Measurements from ENCODE around the gene CDK5RAP3.
"Not testable (repeated sequence)": the region's sequence is repeated elsewhere in the genome, so short reads cannot be mapped to it uniquely, and the experiment has no call there.

Gene CDK5RAP3

DNA sequence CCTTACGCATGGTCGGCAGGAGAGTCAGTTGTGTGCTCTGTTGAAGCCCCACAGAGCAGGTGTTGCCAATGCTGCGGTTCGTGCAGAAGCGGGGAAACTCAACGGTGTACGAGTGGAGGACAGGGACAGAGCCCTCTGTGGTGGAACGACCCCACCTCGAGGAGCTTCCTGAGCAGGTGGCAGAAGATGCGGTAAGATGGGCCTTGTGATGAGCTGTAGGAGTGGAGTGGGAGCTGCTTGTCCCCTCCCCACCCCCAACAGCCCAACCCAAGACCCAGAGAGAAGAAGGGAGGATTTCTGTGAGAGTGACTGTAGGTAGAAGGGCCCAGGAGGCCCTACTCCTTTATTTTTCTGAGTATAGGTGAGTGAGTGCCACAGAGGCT, 4.9 kb downstream of the CDK5RAP3 start:
- DNase-seq (ENCODE audit: low read depth): no peak

DNA sequence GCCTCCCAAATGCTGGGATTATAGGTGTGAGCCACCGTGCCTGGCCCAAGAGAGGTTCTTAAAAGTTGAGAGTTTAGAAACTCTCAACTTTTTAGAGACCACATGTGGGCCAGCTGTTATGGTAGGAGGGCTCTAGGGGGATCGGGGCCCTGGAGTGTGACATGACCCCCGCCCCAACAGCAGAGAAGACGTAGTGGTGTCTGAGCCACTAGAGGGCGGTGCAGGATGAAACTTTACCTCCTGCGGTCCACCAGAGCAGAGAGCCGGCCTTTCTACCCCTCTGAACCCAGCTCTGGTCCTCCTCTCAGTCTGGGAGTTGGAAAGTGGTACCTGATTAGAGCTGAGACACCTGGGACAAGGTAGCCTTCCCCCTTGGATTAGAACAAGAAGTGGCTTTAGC, 7.4 kb downstream of the CDK5RAP3 start:
- DNase-seq (ENCODE audit: low read depth): peak; percentile 13

DNA sequence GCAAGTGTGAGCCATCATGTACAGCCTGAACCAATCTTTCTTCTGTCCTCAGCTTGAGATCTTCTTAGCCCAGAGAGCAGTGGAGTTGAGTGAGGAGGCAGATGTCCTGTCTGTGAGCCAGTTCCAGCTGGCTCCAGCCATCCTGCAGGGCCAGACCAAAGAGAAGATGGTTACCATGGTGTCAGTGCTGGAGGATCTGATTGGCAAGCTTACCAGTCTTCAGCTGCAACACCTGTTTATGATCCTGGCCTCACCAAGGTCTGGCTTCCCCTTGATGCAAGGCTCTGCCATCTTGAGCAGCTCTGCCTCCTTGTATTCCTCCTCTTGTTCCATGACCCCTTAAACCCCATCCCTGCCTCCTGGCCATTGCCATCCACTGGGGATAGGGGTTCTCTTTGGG, 9.6 kb downstream of the CDK5RAP3 start:
- no peak for DNase-seq (ENCODE audit: low read depth)

DNA sequence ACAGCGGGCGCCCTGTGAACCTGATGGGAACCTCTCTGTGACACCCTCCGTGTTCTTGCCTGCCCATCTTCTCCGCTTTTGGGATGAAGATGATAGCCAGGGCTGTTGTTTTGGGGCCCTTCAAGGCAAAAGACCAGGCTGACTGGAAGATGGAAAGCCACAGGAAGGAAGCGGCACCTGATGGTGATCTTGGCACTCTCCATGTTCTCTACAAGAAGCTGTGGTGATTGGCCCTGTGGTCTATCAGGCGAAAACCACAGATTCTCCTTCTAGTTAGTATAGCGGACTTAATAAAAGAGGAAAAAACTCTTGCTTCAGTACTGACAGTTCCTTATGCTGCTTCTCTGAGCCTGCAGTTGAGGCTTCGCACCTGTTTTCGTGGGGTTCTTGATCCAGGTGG, 10.5 kb downstream of the CDK5RAP3 start:
- DNase-seq (ENCODE audit: low read depth): no peak

DNA sequence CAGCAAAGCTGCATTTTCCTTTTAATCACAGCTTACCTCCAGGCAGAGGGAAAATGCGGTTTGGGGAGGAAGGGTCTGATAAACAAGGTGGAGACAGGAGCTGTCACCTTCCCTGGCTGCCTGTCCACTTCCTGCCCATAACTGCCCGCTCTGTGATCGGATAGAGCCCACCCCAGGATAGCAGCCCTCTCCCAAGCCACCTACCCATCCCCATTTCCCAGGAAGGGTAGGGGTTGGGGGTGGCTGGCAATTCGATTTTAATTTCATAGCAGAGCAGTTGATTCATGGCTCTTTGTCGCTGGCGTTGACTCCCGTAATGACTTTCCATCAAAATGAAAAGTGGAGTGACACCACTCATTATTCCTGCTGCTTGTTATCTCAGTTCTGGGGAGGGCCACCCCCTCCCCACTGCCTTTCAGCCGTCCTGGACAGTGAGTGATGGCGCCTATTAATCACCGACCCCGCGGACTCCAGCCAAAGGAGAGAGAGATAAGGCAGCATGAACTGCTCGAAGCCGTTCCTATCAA, 11.2 kb downstream of the CDK5RAP3 start:
- no peak for DNase-seq (ENCODE audit: low read depth)

DNA sequence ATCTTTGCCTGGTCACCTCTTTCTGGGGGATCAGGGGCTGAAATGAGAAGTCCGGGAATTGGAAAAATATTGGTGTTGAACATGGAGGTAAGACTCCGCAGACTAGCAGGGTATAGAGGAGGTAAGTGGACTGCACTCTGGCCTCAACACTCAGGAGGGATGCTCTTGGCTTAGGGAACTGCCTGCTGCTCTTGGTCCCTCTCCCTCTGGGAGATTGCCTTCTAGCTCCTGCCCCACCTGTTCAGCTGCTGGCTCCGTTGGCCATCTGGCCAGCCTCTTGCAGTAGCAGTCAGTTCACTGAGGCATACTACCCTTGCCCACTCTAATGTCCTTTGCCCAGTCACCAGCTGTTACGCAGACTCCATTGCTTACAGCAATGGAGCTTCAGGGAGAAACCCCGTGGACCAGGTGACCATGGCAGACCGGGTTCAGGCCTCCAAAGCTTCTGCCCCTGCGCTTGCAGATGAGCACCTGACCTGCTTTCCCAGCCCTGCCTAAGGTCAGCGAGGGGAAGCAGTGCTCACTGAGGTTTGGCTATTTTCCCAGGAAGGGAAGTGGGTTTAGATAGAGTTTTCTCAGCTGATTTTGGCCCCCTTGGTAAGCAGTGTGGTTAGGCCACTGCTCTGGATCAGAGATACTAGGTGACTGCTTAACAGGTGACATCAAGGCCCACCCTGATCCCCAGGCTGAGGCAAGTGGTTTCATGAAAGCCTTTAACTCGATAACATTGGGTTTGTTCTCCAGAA, 11.9 kb downstream of the CDK5RAP3 start:
- DNase-seq (ENCODE audit: low read depth): no peak

DNA sequence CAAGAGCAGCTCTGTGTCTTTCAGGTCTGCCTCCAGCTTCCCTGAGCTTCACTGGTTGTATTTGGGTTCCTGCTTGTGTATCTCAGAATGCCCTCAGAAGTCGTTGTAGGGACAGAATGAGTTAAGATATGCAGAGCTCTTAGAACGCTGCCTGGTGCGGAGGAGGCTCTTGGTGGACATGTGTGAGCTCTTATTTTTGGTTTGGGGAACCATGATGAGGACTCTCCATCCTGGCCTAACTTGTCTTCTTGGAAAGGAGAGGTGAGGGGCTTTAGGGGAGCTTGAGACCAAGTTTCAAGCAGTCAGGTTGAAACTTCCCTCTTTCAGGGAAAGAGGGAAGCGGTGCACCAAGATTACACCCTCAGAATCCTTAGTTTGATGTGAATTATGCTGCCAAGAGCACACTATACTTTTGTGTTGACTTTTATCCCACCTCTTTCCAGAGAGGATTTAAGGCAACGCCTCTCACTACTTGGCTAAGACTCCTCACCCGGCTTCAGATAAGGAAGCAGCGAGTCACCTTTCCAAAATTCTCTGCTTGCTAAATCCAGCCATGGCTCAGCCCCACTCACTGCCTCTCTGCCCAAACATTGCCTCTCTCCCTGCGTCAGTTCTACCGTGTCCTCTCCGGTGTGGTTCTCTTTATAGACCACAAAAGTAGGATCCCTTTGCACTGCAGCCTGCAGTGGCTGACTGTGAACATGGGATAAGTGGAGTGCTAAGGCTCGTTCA, 12.7 kb downstream of the CDK5RAP3 start:
- DNase-seq (ENCODE audit: low read depth): no peak

DNA sequence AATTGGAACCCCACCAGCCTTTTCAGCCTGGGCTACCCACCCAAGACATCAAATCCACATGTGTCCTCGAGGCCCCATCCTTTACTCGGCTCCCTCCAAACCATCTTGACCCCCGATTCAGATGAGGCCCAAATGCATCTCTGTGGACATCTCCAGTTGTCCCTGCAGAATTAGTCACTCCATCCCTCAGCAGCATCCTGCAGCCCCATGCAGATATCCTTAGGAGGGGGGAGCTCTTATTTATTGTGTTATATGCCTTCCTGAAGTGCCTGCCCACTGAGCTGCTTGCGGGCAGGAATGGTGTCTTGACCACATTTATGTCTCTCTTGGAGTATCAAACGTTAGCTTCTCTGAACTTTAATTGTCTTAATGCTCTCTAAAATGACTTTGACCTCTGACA, 15.6 kb downstream of the CDK5RAP3 start:
- no peak for DNase-seq (ENCODE audit: low read depth)

DNA sequence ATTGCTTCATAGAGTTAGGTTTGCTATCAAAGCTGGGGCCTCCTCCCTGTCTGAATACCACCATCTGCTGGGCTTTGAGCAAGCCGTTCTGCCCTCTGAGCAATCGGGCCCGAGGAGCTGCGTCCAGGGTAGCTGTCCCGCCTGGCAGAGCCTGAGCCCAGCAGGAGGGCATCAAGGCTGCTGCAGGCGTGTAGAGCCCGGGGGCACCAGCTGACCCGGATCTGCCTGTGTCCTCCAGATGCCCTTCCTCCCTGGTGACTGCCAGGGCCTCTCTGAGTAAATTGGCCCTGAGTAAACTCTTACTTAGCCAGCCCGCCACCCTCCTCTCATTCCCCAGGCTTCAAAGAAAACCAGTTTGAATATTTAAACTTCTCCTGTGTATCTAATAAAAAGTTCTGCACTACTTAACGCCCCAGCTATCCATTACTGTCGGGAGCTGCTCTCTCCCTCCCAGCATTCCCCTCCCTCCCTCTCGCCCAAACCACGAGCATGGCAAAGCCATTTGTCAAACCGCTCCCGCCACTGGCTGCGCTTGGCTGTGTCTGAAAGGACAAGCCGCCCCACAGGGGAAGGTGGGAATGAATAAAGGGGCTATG, 16.4 kb downstream of the CDK5RAP3 start:
- DNase-seq (ENCODE audit: low read depth): no peak

DNA sequence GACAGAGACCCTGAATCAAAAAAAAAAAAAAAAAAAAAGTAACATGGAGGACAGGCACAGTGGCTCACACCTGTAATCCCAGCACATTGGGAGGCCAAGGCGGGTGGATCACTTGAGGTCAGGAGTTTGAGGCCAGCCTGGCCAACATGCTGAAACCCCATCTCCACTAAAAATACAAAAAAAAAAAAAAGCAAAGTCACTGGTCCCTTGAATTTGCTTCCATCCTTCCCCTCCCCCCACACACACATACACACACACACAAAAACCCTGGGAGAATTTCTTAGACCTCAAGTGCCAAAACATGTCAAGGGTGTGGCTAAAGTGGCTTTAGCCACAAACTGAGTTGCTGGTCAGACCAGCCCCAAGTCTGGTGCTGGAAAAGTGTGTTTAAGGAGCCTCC, 17.5 kb downstream of the CDK5RAP3 start:
- DNase-seq (ENCODE audit: low read depth): not testable (repeated sequence)

DNA sequence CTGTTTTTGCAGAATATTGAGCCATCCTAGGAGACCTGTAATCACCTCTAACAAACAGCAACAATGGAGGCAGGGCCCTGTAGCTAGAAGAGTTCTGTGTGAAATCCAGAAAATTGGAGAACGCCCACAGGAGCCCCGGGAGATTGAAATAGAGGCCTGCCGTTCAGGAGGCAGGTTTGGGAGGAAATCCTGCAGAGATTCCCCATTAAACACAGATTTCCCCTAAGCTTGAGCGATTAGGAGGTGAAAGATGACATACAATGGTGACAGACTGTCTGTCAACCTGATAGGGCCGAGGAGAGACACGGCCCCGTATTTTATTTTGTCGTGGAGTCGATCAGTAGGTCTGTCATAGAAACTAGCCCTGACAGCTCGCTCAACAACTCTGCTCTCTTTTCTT, 18.2 kb downstream of the CDK5RAP3 start:
- no peak for DNase-seq (ENCODE audit: low read depth)

DNA sequence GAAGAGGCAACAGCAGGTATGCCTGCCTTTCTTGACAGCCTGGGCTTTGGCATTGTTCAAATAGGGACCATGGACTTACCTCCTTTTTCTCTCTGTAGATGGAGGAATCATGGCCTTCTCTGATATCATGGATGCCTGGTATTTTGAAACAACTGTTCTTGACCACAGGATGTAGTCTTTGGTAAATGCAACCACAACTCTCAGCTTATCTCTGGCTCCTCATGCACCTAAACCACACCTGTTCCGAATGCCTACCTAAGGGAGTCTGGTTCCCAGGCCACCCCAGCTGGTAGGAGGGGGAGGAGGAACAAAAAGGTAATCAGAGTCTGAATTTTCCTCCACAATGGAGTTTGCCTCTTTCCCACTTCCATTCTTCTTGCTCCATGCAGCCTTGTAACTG, 18.8 kb downstream of the CDK5RAP3 start:
- DNase-seq (ENCODE audit: low read depth): no peak

DNA sequence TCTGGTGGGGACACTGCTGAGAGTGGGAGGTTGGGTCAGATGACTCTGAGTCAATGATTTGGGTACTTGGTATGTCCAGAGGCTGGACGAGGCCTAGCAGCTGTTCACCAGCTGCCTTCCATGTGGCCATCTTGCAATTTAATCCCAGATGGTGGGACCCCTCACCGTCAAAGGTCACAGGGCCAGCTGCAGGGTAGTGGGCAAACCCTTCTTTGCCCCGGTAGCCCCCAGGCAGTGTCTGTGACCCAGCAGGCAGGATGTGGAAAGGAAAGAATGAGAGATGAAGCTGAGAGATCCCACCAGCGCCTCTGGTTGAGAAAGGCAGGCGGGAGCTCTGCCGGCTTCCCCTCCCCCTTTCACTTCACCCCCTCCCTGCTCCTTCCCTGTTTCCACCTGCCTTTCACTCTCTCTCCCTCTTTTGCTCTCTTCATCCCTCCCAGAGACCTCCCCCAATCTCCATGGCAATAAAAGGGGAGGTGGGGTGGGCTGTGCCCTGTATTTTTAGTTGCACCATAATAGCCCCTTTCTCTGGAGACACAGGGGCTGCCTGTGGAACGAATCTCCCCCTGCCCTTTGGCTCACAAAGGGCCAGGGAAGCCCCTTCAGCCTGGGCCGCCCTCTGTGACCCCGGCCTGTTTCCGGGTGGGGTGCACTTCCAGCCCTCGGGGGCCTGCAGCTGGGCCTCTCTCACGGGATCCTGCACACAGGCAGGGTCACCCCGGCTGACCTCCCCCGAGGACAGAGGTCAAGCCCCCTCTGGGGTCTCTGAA, 20.2 kb downstream of the CDK5RAP3 start:
- DNase-seq (ENCODE audit: low read depth): no peak

DNA sequence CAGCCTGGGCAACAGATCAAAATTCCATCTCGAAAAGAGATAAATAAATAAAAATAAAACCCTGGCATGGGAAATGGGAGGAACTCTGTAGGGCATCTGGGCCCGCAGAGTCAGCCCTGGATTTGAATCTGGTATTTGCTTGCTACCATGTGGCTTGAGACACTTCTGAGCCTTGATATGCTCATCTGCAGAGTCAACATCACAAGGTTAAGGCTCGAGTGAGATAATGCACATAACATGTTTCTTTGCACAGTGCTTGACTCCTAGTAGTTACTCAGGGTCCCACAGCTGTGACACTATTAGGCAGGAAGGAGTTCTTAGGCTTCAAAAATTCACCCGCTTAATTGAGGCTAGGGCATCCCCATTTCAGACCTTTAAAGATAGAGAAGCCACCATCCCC, 21.3 kb downstream of the CDK5RAP3 start:
- no peak for DNase-seq (ENCODE audit: low read depth)

DNA sequence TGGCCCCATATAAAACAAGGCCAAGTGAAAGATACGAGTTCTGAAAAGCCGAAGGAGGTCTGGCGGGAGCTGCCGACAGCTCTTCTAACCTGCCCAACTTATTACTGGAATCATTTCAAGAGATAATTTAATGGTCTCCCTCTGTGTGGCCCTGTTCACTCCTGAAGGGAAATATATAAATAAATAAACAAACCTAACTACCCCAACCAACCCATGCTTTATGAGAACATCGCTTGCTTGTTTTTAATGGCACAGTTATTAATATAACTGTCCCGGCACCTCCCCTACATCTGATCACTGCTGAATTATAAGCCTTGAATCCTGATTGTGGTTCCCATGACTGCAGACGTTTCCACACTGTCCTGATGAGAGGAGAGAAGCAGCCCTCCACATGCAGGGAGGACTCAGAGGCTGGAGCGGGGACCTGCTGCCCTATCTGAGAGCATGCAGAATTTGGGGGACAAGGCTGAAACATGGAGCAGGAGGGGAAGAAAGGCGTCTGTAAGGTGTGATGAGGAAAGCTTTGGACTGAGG, 22.2 kb downstream of the CDK5RAP3 start:
- DNase-seq (ENCODE audit: low read depth): no peak

DNA sequence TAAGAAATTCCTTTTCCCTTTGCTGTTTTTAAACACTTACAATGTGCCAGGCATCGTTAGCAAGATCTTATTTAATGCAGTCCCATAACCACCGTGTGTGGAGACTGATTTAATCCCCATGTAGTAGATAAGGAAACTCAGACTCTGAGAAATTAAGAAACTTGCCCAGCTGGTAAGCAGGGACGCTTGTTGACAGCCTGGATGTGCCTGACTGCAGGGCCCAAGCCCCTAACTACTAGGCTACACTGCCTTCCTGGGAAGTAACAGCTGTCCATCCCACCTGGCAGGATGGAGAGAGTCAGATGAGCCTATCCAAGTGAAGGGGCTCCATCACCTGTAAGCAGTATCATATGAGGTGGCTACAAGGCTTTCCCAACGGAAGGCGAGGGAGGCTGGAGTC, 23.1 kb downstream of the CDK5RAP3 start:
- no peak for DNase-seq (ENCODE audit: low read depth)

DNA sequence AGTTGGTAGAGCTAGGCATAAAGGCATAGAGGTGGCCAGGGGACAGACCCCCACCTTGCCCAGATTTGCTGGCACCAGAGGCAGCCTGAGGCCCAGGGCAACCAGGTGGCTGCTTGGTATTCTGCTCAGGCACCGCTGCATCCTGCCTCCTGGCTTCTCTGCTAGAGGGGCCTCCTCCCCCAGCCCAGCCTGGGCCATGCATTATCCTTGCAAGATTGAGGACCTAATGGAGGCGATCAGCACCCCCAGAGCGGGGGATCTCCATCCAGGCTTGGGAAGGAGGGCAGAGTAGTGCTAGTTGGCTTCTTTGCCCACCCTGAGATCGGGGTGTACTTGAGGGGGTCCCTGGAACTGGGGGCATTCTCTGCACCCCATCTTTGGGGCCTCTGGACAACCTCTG, 23.8 kb downstream of the CDK5RAP3 start:
- DNase-seq (ENCODE audit: low read depth): no peak

DNA sequence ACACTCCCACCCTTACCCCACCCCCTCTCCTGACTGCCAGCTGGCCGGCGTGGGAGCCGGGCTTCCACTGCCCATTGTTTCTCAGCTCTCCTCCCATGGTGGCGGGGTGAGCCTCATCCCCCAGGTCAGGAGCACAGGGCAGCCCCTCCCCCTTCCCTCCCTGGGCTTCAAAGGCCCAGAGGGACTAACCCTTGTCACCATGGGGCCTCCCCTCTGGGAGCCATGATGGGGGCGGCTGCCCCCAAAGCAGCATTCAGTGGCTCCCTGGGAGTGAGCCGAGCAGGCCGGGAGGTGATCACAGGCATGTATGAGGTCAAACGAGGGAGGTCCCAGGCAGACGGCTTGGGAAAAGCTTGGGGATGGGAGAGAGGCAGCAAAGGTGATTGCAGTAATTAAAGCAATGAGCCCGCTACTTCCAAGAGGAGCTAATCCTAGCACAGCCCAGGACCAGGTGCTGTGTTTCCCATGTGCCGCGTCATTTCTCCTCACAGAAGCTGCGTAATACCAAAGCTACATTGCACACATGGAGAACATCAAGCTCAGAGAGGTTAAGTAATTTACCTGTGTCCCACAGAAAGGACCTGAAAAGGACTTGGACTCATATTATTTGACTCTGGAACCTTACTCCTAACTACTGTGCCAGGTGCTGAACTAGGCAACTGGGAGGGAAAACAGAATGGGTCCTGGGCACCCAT, 24.5 kb downstream of the CDK5RAP3 start:
- DNase-seq (ENCODE audit: low read depth): no peak

DNA sequence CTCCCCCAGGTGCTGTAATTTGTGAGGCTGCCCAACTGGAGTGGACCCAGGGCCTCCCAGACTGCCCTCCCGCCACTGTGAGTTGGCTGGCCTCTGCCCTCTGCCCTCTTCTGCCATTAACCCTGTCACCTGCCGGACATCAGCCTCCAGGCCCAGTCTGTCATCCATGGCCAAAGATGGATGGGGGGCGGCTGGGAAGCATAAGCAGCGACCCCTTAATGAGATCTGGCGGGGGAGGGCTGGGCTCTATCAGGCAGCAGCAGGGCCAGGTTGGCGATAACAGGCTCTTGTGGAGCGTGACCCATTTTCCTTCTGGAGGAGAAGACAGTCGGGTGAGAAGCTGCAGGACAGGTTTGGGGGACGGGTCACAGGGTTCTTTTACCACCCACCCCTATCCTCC, 25.3 kb downstream of the CDK5RAP3 start:
- DNase-seq (ENCODE audit: low read depth): no peak

DNA sequence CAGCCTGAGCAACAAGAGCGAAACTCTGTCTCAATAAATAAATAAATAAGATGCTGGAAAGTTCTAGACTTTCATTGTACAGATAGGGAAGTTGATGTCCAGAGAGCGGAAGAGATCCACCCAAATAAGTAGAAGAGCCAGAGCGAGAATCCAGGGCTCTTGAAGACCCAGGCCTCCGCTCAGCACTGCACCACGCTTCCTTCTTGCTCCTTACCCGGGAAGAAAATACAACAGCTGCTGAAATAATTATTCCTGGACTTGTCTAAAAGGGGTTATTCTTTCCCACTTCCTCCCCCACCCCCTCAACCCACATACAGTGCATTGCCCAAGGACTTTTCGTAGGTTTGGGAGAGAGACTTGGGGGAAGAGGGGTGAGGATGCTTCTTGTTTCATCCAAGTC, 26.7 kb downstream of the CDK5RAP3 start:
- DNase-seq (ENCODE audit: low read depth): no peak

DNA sequence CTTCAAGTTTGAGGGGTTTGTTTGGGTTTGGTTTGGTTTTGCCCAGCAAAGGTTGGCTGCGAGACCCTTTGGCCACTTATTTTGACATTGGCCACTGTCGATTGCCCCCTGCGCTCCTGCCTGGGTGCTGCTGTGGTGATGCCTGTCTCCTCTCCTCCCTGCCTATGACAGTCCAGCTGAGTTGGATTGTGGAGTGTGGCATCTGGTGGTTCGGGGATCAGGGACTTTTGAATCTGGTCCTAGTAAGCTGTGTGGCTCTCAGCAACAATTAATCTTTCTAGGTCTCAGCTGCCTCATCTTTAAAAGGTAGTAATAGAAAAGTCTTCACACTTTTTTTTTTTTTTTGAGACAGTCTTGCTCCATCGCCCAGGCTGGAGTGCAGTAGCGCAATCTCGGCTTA, 27.1 kb downstream of the CDK5RAP3 start:
- DNase-seq (ENCODE audit: low read depth): no peak

DNA sequence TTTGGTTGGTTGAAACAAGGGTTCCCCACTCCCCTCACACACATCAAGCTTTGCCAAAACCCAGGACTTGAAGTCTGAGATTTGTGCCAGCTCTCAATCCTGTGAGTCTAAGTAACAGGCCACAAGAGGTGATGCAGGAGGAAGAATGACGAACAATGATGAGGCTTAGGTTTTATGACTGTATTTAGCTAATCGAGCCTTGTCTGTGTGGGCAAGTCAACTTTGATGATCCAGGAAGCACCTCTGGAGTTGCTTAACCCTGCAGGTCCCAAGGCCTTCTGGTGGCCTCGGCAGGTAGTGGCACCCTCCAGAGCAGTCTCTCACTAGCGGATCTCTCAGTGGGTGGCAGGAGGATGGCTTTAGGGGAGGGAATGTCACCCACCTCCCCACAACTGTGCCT, 28.7 kb downstream of the CDK5RAP3 start:
- no peak for DNase-seq (ENCODE audit: low read depth)
